Heart left ventricle (tissue), 16 donors: ENCODE data around the gene HNRNPA2B1. TPM values are rescaled to one million over a fixed set of nuclear protein-coding genes. Genes with fewer than 3 reads are reported as not detected.

Source experiments
- ATAC-seq, 4 donors: fragments of 200-7000 bp; cut with Tn5 transposase; one replicate each; pipeline ENCODE4 v1.9.1; 2020 to 2022; ENCODE audit warnings: moderate library complexity in 4 of 4, mild to moderate bottlenecking in 3 of 4, moderate number of reproducible peaks in 1 of 4
- DNase-seq, 5 donors: peaks; one replicate each; pipeline ENCODE4 v3.0.0-alpha.2; 2020
- H3K27ac ChIP-seq, 12 donors: fragments of 200-600 bp; sonication (generic) in 4 of 12; one replicate each; pipeline versions ENCODE4 v1.5.0 to v1.8.0; 2016 to 2022; ENCODE audit warnings: mild to moderate bottlenecking in 2 of 12
- H3K27me3 ChIP-seq, 9 donors: fragments of 200-600 bp; sonication (generic) in 2 of 9; one replicate each; pipeline versions ENCODE4 v1.5.1 to v1.8.0; 2016 to 2022; ENCODE audit warnings: mild to moderate bottlenecking in 3 of 9
- H3K36me3 ChIP-seq, 9 donors: fragments of 200-600 bp; sonication (generic) in 2 of 9; one replicate each; pipeline versions ENCODE4 v1.5.0 to v1.8.0; 2018 to 2022; ENCODE audit warnings: mild to moderate bottlenecking in 2 of 9
- H3K4me1 ChIP-seq, 12 donors: fragments of 200-600 bp; sonication (generic) in 4 of 12; one replicate each; pipeline versions ENCODE4 v1.5.0 to v1.8.0; 2016 to 2022; ENCODE audit warnings: mild to moderate bottlenecking in 3 of 12
- H3K4me3 ChIP-seq, 12 donors: fragments of 200-600 bp; sonication (generic) in 4 of 12; one replicate each; pipeline versions ENCODE4 v1.5.0 to v1.8.0; 2017 to 2022; ENCODE audit warnings: mild to moderate bottlenecking in 9 of 12, moderate library complexity in 4 of 12
- H3K9me3 ChIP-seq, 12 donors: fragments of 200-600 bp; sonication (generic) in 4 of 12; one replicate each; pipeline versions ENCODE4 v1.5.0 to v1.8.0; 2016 to 2022; ENCODE audit warnings: mild to moderate bottlenecking in 1 of 12
- CTCF ChIP-seq, 12 donors: fragments of 200-600 bp; sonication (generic) in 4 of 12; IDR thresholded peaks; one replicate each; pipeline versions ENCODE4 v1.5.0 to v1.8.0; 2018 to 2022; ENCODE audit warnings: antibody characterized with exemption in 12 of 12, mild to moderate bottlenecking in 5 of 12
- POLR2A ChIP-seq, 2 donors: fragments of 450-650 bp; IDR thresholded peaks; one replicate each; pipeline ENCODE4 v1.6.1; 2017; ENCODE audit warnings: antibody characterized with exemption in 2 of 2, mild to moderate bottlenecking in 2 of 2, moderate library complexity in 2 of 2
- WGBS, 4 donors: extraction: QIAGEN DNeasy Blood & Tissue Kit in 2 of 4; methylation state at CpG; one replicate each; pipeline versions ENCODE4 v1.1.5 to v1.1.7; 2013 to 2018; 5-methylcytosine and 5-hydroxymethylcytosine counted together
- intact Hi-C, 10 donors: fragments of 100-400 bp; cut with DNase I; formaldehyde crosslinking; loops; one replicate each; pipeline versions ENCODE4 v1.11.1 to v1.14.2; 2022
- polyA plus RNA-seq, 2 donors: library from polyadenylated mRNA; stranded (reverse); fragments of 200-250 nt; gene quantifications; one replicate each; pipeline ENCODE4 v1.2.3, GENCODE V29; 2013
- total RNA-seq, 9 donors: library from RNA; depleted of rRNA in 2 of 9; stranded (reverse); fragments of >200 nt in 2 of 9; fragmentation: NEBNext Ultra II Directional in 3 of 9; extraction: Animal tissue kit (Norgen Biotek cat#: 25700) in 3 of 9; gene quantifications; one replicate each; pipeline versions ENCODE4 v1.1.0 to v1.2.4, GENCODE V29; 2016 to 2023
- donor health status: ischemic (EF 13 %, LVEDD 7.1; RV severe dilation, severe dysfunction).
- donor health status: healthy with polysubstance abuse.
- donor health status: DM: no; HTN: yes; CAD: no.
- donor health status: DM: no; HTN: no; CAD: no.
- donor health status: ischemic (EF 25% LVEDD 6.9; RV normal size, moderate dysfunction).
- donor health status: ischemic (EF 25% LVEDD 5.7; RV mildly dilated, moderate dysfunction).
- donor health status: healthy.
- donor health status: DM: yes; HTN: yes; CAD: no.
- donor health status: ischemic (EF 35%, LVEDD 5.7; RV mildly dilated, moderate dysfunction).
- donor health status: nonischemic (EF 11% LVEDD 7.7; RV severe dilation, severe dysfunction).
- donor health status: DM: yes; HTN: yes; CAD: no.
- donor health status: PGD.
- donor health status: ischemic (EF 29% LVEDD 5.4; RV normal size, mild dysfunction).
- donor health status: nonischemic (EF 23%, LVEDD 6.1; RV moderate dilation, normal function).

HNRNPA2B1 gene
- total and polyA plus RNA-seq, 11 donors = 142 to 732 (median 378) TPM

- no peaks in the 10 kb centered on the region for H3K36me3 ChIP-seq
- H3K27ac ChIP-seq = no peak overlapping the region
- WGBS, 4 donors = 98% methylated on average over 1 of the region's 1 CpG
- H3K4me1 ChIP-seq = peaks cover 0 to 6% (median 0%) of the 10 kb centered on the region in 12 donors
- no peak for TF ChIP-seq POLR2A (IDR thresholded peaks at IDR 0.05)
- no peak for TF ChIP-seq CTCF (IDR thresholded peaks at IDR 0.05)
- no peak overlapping the region for H3K4me3 ChIP-seq
- DNase-seq (no peak), ATAC-seq (no peak)
- intact Hi-C loops = no loop called here
- peaks cover 0 to 10% (median 0%) of the 10 kb centered on the region in 12 donors for H3K9me3 ChIP-seq
- H3K27me3 ChIP-seq = peaks cover 0 to 5% (median 0%) of the 10 kb centered on the region in 9 donors
Measured at GRCh38 chr7:26140380-26140779, 60.2 kb downstream of the HNRNPA2B1 start.

Other genes with a start within 250 kb of the HNRNPA2B1 start
- gene NFE2L3, start 48.5 kb downstream of the HNRNPA2B1 start, total RNA-seq = 1 to 10 TPM in 7 of 9 donors, under 1 TPM in 2; 0.75 to 5.6 (median 1.8) TPM
- gene NFE2L3, start 48.5 kb downstream of the HNRNPA2B1 start, polyA plus RNA-seq = 1 to 10 TPM; 1.1 to 1.8 TPM
- 10 to 100 TPM; 31.5 to 70.1 (median 59.9) TPM for gene CBX3, start 999 bp upstream of the HNRNPA2B1 start, total RNA-seq
- 10 to 100 TPM; 50.4 to 66.2 TPM for gene CBX3, start 999 bp upstream of the HNRNPA2B1 start, polyA plus RNA-seq
- 10 to 100 TPM in 1 of 9 donors, 1 to 10 TPM in 5, under 1 TPM in 3; 0.36 to 22.1 (median 1.2) TPM for gene SNX10, start 91.1 kb upstream of the HNRNPA2B1 start, total RNA-seq
- under 1 TPM; 0.38 to 0.82 TPM for gene SNX10, start 91.1 kb upstream of the HNRNPA2B1 start, polyA plus RNA-seq